IMR-90 (cell line): ENCODE measurements around the gene HSD17B7. TPM values are rescaled to one million over a fixed set of nuclear protein-coding genes. Genes with fewer than 3 reads are reported as not detected.

Source experiments
- ATAC-seq: fragments of 200-7000 bp; cut with Tn5 transposase; 2 replicates; pipeline ENCODE4 v1.9.1; 2020; ENCODE audit warnings: low read depth, mild to moderate bottlenecking, moderate library complexity
- BruUV-seq: library from RNA; stranded (reverse); fragments of 400-500 nt; replicated peaks from 2 replicates; lab custom pipeline; 2021; lab: Mats Ljungman, UMichigan
- CTCF ChIA-PET: fragments of 300-600 bp; formaldehyde crosslinking; extraction: SDS; loops from one replicate; lab custom pipeline; 2021; ENCODE audit warnings: antibody characterized with exemption; lab: Yijun Ruan, JAX
- POLR2A ChIA-PET: fragments of 300-600 bp; sonication (Branson Sonifier 250); formaldehyde crosslinking; loops from one replicate; lab custom pipeline; 2022; ENCODE audit warnings: antibody characterized with exemption; ENCODE audit not compliant: unreplicated experiment; lab: Charles Lee
- DNase-seq: peaks from one replicate; pipeline ENCODE4 v3.0.0; 2013
- H2AFZ ChIP-seq: replicated peaks from 2 replicates; pipeline ENCODE3; 2013; ENCODE audit warnings: low read length, mild to moderate bottlenecking; ENCODE audit not compliant: poor library complexity
- H2AK5ac ChIP-seq: 2 replicates; pipeline ENCODE4 v1.6.1; 2013; ENCODE audit warnings: low read depth, low read length, inconsistent platforms
- H2AK9ac ChIP-seq: replicated peaks from 2 replicates; pipeline ENCODE3; 2013; ENCODE audit warnings: mild to moderate bottlenecking, low read depth, low read length, moderate library complexity; ENCODE audit not compliant: poor library complexity
- H2BK120ac ChIP-seq: 2 replicates; pipeline ENCODE4 v1.6.1; 2013; ENCODE audit warnings: low read depth, low read length, inconsistent platforms
- H2BK15ac ChIP-seq: 3 replicates; pipeline ENCODE4 v1.6.1; 2013; ENCODE audit warnings: low read depth, low read length, inconsistent platforms
- H2BK20ac ChIP-seq: 2 replicates; pipeline ENCODE4 v1.6.1; 2013; ENCODE audit warnings: low read depth, mild to moderate bottlenecking, inconsistent platforms, low read length, moderate library complexity
- H2BK5ac ChIP-seq: 2 replicates; pipeline ENCODE4 v1.6.1; 2013; ENCODE audit warnings: mild to moderate bottlenecking, low read depth, low read length, inconsistent platforms; ENCODE audit not compliant: poor library complexity, severe bottlenecking
- H3K14ac ChIP-seq: replicated peaks from 2 replicates; pipeline ENCODE4 v1.6.1; 2013; ENCODE audit warnings: low read depth, low read length, inconsistent platforms
- H3K18ac ChIP-seq: 2 replicates; pipeline ENCODE4 v1.6.1; 2013; ENCODE audit warnings: low read depth, low read length, control low read depth
- H3K23ac ChIP-seq: 2 replicates; pipeline ENCODE4 v1.6.1; 2013; ENCODE audit warnings: low read depth, low read length, inconsistent platforms
- H3K27ac ChIP-seq: 2 replicates; pipeline ENCODE4 v1.5.1; 2013; ENCODE audit warnings: mild to moderate bottlenecking, control low read depth, low read length; ENCODE audit not compliant: insufficient read depth
- H3K27me3 ChIP-seq: 2 replicates; pipeline ENCODE4 v1.6.1; 2013; ENCODE audit warnings: low read length; ENCODE audit not compliant: control insufficient read depth, insufficient read depth
- H3K36me3 ChIP-seq: 2 replicates; pipeline ENCODE4 v1.6.1; 2013; ENCODE audit warnings: low read length, mixed read lengths; ENCODE audit not compliant: control insufficient read depth, insufficient read depth
- H3K4ac ChIP-seq: 2 replicates; pipeline ENCODE4 v1.6.1; 2013; ENCODE audit warnings: low read depth, low read length, inconsistent platforms
- H3K4me1 ChIP-seq: 2 replicates; pipeline ENCODE4 v1.6.1; 2013; ENCODE audit warnings: low read length, mixed read lengths; ENCODE audit not compliant: control insufficient read depth, insufficient read depth
- H3K4me2 ChIP-seq: 2 replicates; pipeline ENCODE4 v1.6.1; 2013; ENCODE audit warnings: low read depth, mild to moderate bottlenecking, control low read depth, low read length, moderate library complexity
- H3K4me3 ChIP-seq: 2 replicates; pipeline ENCODE4 v1.5.1; 2013; ENCODE audit warnings: low read depth, mild to moderate bottlenecking, control low read depth, low read length, moderate library complexity; ENCODE audit not compliant: insufficient read depth
- H3K56ac ChIP-seq: 2 replicates; pipeline ENCODE4 v1.6.1; 2013; ENCODE audit warnings: low read length, inconsistent platforms; ENCODE audit not compliant: insufficient read depth; ENCODE audit errors: extremely low read depth
- H3K79me1 ChIP-seq, 2 experiments: 2 replicates each; pipeline ENCODE4 v1.6.1; 2013; ENCODE audit warnings: low read length in 2 of 2, inconsistent platforms in 1 of 2, low read depth in 1 of 2
- H3K9ac ChIP-seq: 2 replicates; pipeline ENCODE4 v1.6.1; 2013; ENCODE audit warnings: low read depth, low read length, control low read depth
- H3K9me1 ChIP-seq: 2 replicates; pipeline ENCODE4 v1.6.1; 2013; ENCODE audit warnings: low read length, inconsistent platforms; ENCODE audit not compliant: insufficient read depth
- H3K9me3 ChIP-seq: 2 replicates; pipeline ENCODE4 v1.6.1; 2013; ENCODE audit warnings: low read length; ENCODE audit not compliant: control insufficient read depth, insufficient read depth
- H4K20me1 ChIP-seq: 2 replicates; pipeline ENCODE4 v1.6.1; 2013; ENCODE audit warnings: low read length, inconsistent platforms; ENCODE audit not compliant: insufficient read depth
- H4K5ac ChIP-seq: 2 replicates; pipeline ENCODE4 v1.6.1; 2013; ENCODE audit warnings: mild to moderate bottlenecking, low read depth, low read length, control low read depth
- H4K8ac ChIP-seq, 2 experiments: 2 replicates each; pipeline ENCODE4 v1.6.1; 2013; ENCODE audit warnings: low read depth in 2 of 2, low read length in 2 of 2, control low read depth in 1 of 2, inconsistent platforms in 1 of 2
- H4K91ac ChIP-seq: 2 replicates; pipeline ENCODE4 v1.6.1; 2013; ENCODE audit warnings: low read depth, low read length, inconsistent platforms; ENCODE audit not compliant: insufficient read depth
- BHLHE40 ChIP-seq: fragments of 150-350 bp; IDR thresholded peaks from 2 replicates; pipeline ENCODE4 v1.6.1; 2016; ENCODE audit warnings: mild to moderate bottlenecking, low read depth, low read length
- CEBPB ChIP-seq: IDR thresholded peaks from 2 replicates; pipeline ENCODE4 v1.6.1; 2012; ENCODE audit warnings: low read depth, low read length, improper control_type of control experiment
- CHD1 ChIP-seq: IDR thresholded peaks from 2 replicates; pipeline ENCODE4 v1.6.1; 2012; ENCODE audit warnings: low read depth, low read length, improper control_type of control experiment
- CTCF ChIP-seq: conservative IDR thresholded peaks from 2 replicates; pipeline ENCODE4 v1.5.1; 2012; ENCODE audit warnings: mild to moderate bottlenecking, low read depth, low read length, improper control_type of control experiment
- FOS ChIP-seq: fragments of 150-350 bp; IDR thresholded peaks from 2 replicates; pipeline ENCODE4 v1.6.1; 2016; ENCODE audit warnings: low read depth, low read length
- MAFK ChIP-seq: IDR thresholded peaks from 2 replicates; pipeline ENCODE4 v1.6.1; 2012; ENCODE audit warnings: low read depth, low read length, improper control_type of control experiment
- MAZ ChIP-seq: IDR thresholded peaks from 2 replicates; pipeline ENCODE4 v1.6.1; 2012; ENCODE audit warnings: low read depth, mild to moderate bottlenecking, low read length, improper control_type of control experiment, moderate library complexity, borderline replicate concordance
- MXI1 ChIP-seq: IDR thresholded peaks from 2 replicates; pipeline ENCODE4 v1.6.1; 2012; ENCODE audit warnings: low read depth, mild to moderate bottlenecking, low read length, moderate library complexity, borderline replicate concordance
- NFE2L2 ChIP-seq: fragments of 150-350 bp; IDR thresholded peaks from 2 replicates; pipeline ENCODE4 v1.6.1; 2016; ENCODE audit warnings: low read depth, mild to moderate bottlenecking, low read length
- POLR2A ChIP-seq: IDR thresholded peaks from 2 replicates; pipeline ENCODE4 v1.6.1; 2012; ENCODE audit warnings: mild to moderate bottlenecking, low read depth, low read length
- RAD21 ChIP-seq: IDR thresholded peaks from 2 replicates; pipeline ENCODE4 v1.6.1; 2012; ENCODE audit warnings: low read length, improper control_type of control experiment
- RCOR1 ChIP-seq: IDR thresholded peaks from 2 replicates; pipeline ENCODE4 v1.6.1; 2012; ENCODE audit warnings: mild to moderate bottlenecking, low read length, improper control_type of control experiment; ENCODE audit not compliant: insufficient replicate concordance
- RFX5 ChIP-seq: IDR thresholded peaks from 2 replicates; pipeline ENCODE4 v1.8.0; 2012; ENCODE audit warnings: low read depth, mild to moderate bottlenecking, low read length, moderate library complexity
- SMC3 ChIP-seq: fragments of 150-350 bp; IDR thresholded peaks from 2 replicates; pipeline ENCODE4 v1.6.1; 2016; ENCODE audit warnings: low read depth, mild to moderate bottlenecking, antibody characterized with exemption, low read length, moderate library complexity
- WGBS, 2 experiments: methylation state at CpG; one replicate each; pipeline versions ENCODE4 v1.1.5 to v1.1.7; 2013; ENCODE audit warnings: missing lambda C conversion rate in 2 of 2; ENCODE audit not compliant: insufficient read length in 1 of 2; ENCODE audit errors: extremely low coverage in 2 of 2; 5-methylcytosine and 5-hydroxymethylcytosine counted together
- dilution Hi-C: fragments of 300-500 bp; cut with HindIII; formaldehyde crosslinking; loops from one replicate; pipeline ENCODE4 v1.14.3; 2018; ENCODE audit warnings: low sequenced_read_pairs; ENCODE audit not compliant: unreplicated experiment
- in situ Hi-C: fragments of 300-500 bp; cut with MboI; formaldehyde crosslinking; loops from 3 replicates; pipeline ENCODE4 v1.14.3; 2019; ENCODE audit warnings: low sequenced_read_pairs, inconsistent platforms, mixed read lengths
- intact Hi-C: fragments of 100-400 bp; cut with micrococcal nuclease; formaldehyde crosslinking; loops from 2 replicates; pipeline ENCODE4 v1.10.0; 2022
- polyA plus RNA-seq, 3 experiments: library from polyadenylated mRNA; depleted of rRNA; stranded (reverse); fragments of >200 nt; gene quantifications; 2 replicates each; pipeline ENCODE4 v1.2.3, GENCODE V29; 2012; ENCODE audit warnings: low replicate concordance in 1 of 3
- total RNA-seq: library from RNA; depleted of rRNA; stranded (reverse); fragments of >200 nt; gene quantifications from 2 replicates; pipeline ENCODE4 v1.2.3, GENCODE V29; 2012
- TF ChIP-seq, protein P1 (sequence below): fragments of 150-350 bp; IDR thresholded peaks from 2 replicates; pipeline ENCODE4 v1.6.1; 2016; ENCODE audit warnings: low read depth, mild to moderate bottlenecking, low read length, moderate library complexity, borderline replicate concordance
- TF ChIP-seq, protein P2 (sequence below): fragments of 150-350 bp; IDR thresholded peaks from 2 replicates; pipeline ENCODE4 v1.6.1; 2017; ENCODE audit warnings: mild to moderate bottlenecking, antibody characterized with exemption, low read length, low read depth

The HSD17B7 gene
- total and polyA plus RNA-seq, 2 of the 4 experiments (the other 2 are of a cell fraction), result 10.6 to 17.7 TPM

- Histone ChIP-seq H3K18ac (no peak overlapping the region), H2BK5ac (no peak overlapping the region), H3K9ac (no peak overlapping the region), H3K9me3 (no peaks in the 10 kb centered on the region), H3K56ac (no peak overlapping the region), H3K9me1 (no peaks in the 10 kb centered on the region), H3K14ac (no peak overlapping the region), H4K91ac (no peak overlapping the region), H4K5ac (no peak overlapping the region), H2AK5ac (no peak overlapping the region), H2BK120ac (no peak overlapping the region), H3K36me3 (no peaks in the 10 kb centered on the region), H3K79me1 (no peaks in the 10 kb centered on the region), H2AFZ (no peak overlapping the region), H3K4me1 (no peaks in the 10 kb centered on the region), H3K4me3 (no peak overlapping the region), H3K4ac (no peak overlapping the region), H3K27me3 (peaks cover 8% of the 10 kb centered on the region), H4K8ac (no peak overlapping the region), H2BK20ac (no peak overlapping the region), H4K20me1 (no peaks in the 10 kb centered on the region), H2AK9ac (no peak overlapping the region), H3K23ac (no peak overlapping the region), H2BK15ac (no peak overlapping the region), H3K27ac (no peak overlapping the region), H3K4me2 (no peak overlapping the region)
- WGBS, 2 experiments, result no CpG with 5 or more reads among the region's 1 CpG
- ATAC-seq (no peak), DNase-seq (no peak)
- ChIA-PET POLR2A (no interaction called here), CTCF (no interaction called here)
- no TSS peak for BruUV-seq
- in situ Hi-C loops, result no loop called here
- dilution Hi-C loops, result no loop called here
- TF ChIP-seq BHLHE40, result no peak
- no peak for TF ChIP-seq RCOR1
- no peak for TF ChIP-seq CHD1
- TF ChIP-seq NFE2L2, result no peak
- no peak for TF ChIP-seq MAZ
- no peak for TF ChIP-seq RFX5
- TF ChIP-seq CTCF, result no peak
- no peak for TF ChIP-seq FOS
- TF ChIP-seq, protein P1, sequence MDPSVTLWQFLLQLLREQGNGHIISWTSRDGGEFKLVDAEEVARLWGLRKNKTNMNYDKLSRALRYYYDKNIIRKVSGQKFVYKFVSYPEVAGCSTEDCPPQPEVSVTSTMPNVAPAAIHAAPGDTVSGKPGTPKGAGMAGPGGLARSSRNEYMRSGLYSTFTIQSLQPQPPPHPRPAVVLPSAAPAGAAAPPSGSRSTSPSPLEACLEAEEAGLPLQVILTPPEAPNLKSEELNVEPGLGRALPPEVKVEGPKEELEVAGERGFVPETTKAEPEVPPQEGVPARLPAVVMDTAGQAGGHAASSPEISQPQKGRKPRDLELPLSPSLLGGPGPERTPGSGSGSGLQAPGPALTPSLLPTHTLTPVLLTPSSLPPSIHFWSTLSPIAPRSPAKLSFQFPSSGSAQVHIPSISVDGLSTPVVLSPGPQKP, result no peak
- no peak for TF ChIP-seq MAFK
- no peak for TF ChIP-seq SMC3
- TF ChIP-seq RAD21, result no peak
- TF ChIP-seq, protein P2, sequence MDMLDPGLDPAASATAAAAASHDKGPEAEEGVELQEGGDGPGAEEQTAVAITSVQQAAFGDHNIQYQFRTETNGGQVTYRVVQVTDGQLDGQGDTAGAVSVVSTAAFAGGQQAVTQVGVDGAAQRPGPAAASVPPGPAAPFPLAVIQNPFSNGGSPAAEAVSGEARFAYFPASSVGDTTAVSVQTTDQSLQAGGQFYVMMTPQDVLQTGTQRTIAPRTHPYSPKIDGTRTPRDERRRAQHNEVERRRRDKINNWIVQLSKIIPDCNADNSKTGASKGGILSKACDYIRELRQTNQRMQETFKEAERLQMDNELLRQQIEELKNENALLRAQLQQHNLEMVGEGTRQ, result no peak
- TF ChIP-seq MXI1, result no peak
- TF ChIP-seq CEBPB, result no peak
- no peak for TF ChIP-seq POLR2A
- intact Hi-C loops, result no loop called here
Measured at GRCh38 chr1:162829268-162829667, 38.8 kb downstream of the HSD17B7 start.
